ENCODE measurements around the gene ILF3. TPM values are rescaled to one million over a fixed set of nuclear protein-coding genes. Genes with fewer than 3 reads are reported as not detected.
A peak's percentile ranks its signal among the peaks of the same experiment; 100 is the strongest.

Gene ILF3
- total and polyA plus RNA-seq, 2 donors (not counting 3 experiments of a cell fraction or from before 2014, with no cell fraction given), result 186 to 459 TPM

DNA sequence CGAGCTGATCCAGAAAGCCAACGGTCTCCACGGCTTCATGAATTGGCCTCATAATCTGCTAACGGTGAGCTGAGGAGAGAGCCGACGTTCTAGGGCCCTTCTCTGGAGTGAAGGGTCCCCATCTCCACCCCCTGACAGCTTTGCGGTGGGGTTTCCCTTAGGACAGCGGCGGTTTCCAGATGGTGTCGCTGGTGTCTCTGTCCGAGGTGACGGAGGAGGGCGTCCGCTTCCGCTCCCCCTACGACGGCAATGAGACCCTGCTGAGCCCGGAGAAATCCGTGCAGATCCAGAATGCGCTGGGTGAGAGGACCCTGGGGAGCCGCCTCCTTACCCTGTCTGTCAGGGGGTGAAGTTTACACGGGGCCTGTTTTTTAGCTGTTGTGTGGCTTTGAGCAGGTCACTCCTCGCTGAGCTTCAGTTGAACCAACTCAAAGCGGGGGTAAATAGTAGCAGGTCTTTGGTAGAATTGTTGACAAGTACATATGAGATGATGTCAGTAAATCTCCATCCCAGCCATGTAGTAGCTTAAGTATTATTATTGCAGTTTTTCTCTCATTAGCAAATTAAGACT lies 47.9 kb downstream of the ILF3 start:
- peak overlapping the region; percentile 0 for H3K27ac ChIP-seq (ENCODE audit: insufficient read depth, low read depth, low read length)
- no peaks in the 10 kb centered on the region for H3K79me2 ChIP-seq (ENCODE audit: control insufficient read depth, insufficient read depth, low read length)
- H2AFZ ChIP-seq (ENCODE audit: low read depth, low read length), result peak overlapping the region; percentile 88
- DNase-seq (ENCODE audit: low read depth, low spot score) (peak; percentile 13), FAIRE-seq (no peak)
- no TSS peak for BruUV-seq (replicated peaks)
- peak overlapping the region; percentile 36 to 99 (median 68) for H3K4me3 ChIP-seq (replicated peaks in 1 of 3; ENCODE audit: insufficient read depth in 1 of 3, low read depth in 1 of 3, low read length in 3 of 3)
- peaks cover 10% of the 10 kb centered on the region for H3K4me1 ChIP-seq (ENCODE audit: control insufficient read depth, extremely low read depth, insufficient read depth, low read length)
- H3K9ac ChIP-seq (replicated peaks; ENCODE audit: extremely low read depth, insufficient read depth, low read length), result peak overlapping the region; percentile 44
- peaks cover 0 to under 1% of the 10 kb centered on the region in 2 experiments for H3K36me3 ChIP-seq (ENCODE audit: control insufficient read depth in 2 of 2, extremely low read depth in 1 of 2, insufficient read depth in 2 of 2, low read length in 2 of 2)
- H3K27me3 ChIP-seq (ENCODE audit: control insufficient read depth in 2 of 2, insufficient read depth in 2 of 2, low read length in 2 of 2), result no peaks in the 10 kb centered on the region
- POLR2A ChIA-PET, result interaction anchor here (0.6 to 1.0 kb wide), 3 partner anchors 8 to 55 kb away, joined by 3 to 12 read pairs (median 4); no protein-coding TSS in a partner anchor
- TF ChIP-seq FOS (IDR thresholded peaks at IDR 0.05; ENCODE audit: borderline replicate concordance, insufficient read depth, low read length), result no peak
- TF ChIP-seq, protein P1, sequence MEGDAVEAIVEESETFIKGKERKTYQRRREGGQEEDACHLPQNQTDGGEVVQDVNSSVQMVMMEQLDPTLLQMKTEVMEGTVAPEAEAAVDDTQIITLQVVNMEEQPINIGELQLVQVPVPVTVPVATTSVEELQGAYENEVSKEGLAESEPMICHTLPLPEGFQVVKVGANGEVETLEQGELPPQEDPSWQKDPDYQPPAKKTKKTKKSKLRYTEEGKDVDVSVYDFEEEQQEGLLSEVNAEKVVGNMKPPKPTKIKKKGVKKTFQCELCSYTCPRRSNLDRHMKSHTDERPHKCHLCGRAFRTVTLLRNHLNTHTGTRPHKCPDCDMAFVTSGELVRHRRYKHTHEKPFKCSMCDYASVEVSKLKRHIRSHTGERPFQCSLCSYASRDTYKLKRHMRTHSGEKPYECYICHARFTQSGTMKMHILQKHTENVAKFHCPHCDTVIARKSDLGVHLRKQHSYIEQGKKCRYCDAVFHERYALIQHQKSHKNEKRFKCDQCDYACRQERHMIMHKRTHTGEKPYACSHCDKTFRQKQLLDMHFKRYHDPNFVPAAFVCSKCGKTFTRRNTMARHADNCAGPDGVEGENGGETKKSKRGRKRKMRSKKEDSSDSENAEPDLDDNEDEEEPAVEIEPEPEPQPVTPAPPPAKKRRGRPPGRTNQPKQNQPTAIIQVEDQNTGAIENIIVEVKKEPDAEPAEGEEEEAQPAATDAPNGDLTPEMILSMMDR (IDR thresholded peaks at IDR 0.05; ENCODE audit: extremely low read depth in 1 of 2, insufficient read depth in 1 of 2, low read depth in 1 of 2, low read length in 2 of 2), result no peak
- TF ChIP-seq POLR2A (IDR thresholded peaks at IDR 0.05; ENCODE audit: low read depth, low read length), result no peak
- TF ChIP-seq MYC (IDR thresholded peaks at IDR 0.05; ENCODE audit: low read depth, low read length), result no peak
- no peak for TF ChIP-seq JUN (IDR thresholded peaks at IDR 0.05; ENCODE audit: borderline replicate concordance, insufficient read depth, insufficient read length, low read depth)
- TF ChIP-seq POLR2AphosphoS5 (IDR thresholded peaks at IDR 0.05; ENCODE audit: insufficient read depth, low read depth, low read length), result no peak
- no peak for TF ChIP-seq GATA2 (IDR thresholded peaks at IDR 0.05; ENCODE audit: insufficient read depth, insufficient read length, low read depth, low read length)
- TF ChIP-seq EZH2 (IDR thresholded peaks at IDR 0.05; ENCODE audit: borderline replicate concordance, low read depth, low read length, severe bottlenecking), result no peak
- TF ChIP-seq, protein P2, sequence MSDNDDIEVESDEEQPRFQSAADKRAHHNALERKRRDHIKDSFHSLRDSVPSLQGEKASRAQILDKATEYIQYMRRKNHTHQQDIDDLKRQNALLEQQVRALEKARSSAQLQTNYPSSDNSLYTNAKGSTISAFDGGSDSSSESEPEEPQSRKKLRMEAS (IDR thresholded peaks at IDR 0.05; ENCODE audit: insufficient read depth, insufficient read length), result no peak
- intact Hi-C loops (cut with micrococcal nuclease) (loop anchor here (1.0 to 2.0 kb wide), 2 partner anchors 15 to 133 kb away; partner anchors contain the start of gene CDKN2D), dilution Hi-C loops (cut with MboI; ENCODE audit: extremely low pct_ligation_motif_present, low sequenced_read_pairs) (no loop called here)
- no peaks in the 10 kb centered on the region for H3K9me3 ChIP-seq (replicated peaks; ENCODE audit: control insufficient read depth, insufficient read depth, low read length)
- CTCF ChIA-PET, result interaction anchor here (0.6 to 5.5 kb wide), 14 partner anchors 15 to 193 kb away, joined by 3 to 135 read pairs (median 4); partner anchors contain the start of genes CARM1, DNM2 and TMED1
- H3K9me1 ChIP-seq (replicated peaks; ENCODE audit: control insufficient read depth, extremely low read depth, insufficient read depth, low read length), result no peaks in the 10 kb centered on the region
- peak overlapping the region; percentile 81 for H3K4me2 ChIP-seq (ENCODE audit: insufficient read depth, low read length)
- H4K20me1 ChIP-seq (replicated peaks; ENCODE audit: control insufficient read depth, extremely low read depth, insufficient read depth, low read length), result no peaks in the 10 kb centered on the region
